HG03354 (cell line): ENCODE measurements around the gene TMEM108.

Experiments
- ATAC-seq: cut with Tn5 transposase; IDR thresholded peaks from one replicate; pipeline ENCODE4 v1.9.1; 2021; ENCODE audit warnings: mild to moderate bottlenecking; ENCODE audit not compliant: unreplicated experiment, poor library complexity, severe bottlenecking

TMEM108 gene

GRCh38 chr3:133208184-133208583 is 170.0 kb downstream of the TMEM108 start:
- ATAC-seq: no peak

- ATAC-seq: no peak
Observed at GRCh38 chr3:133209871-133210550, 171.8 kb downstream of the TMEM108 start.

GRCh38 chr3:133210656-133211055 is 172.5 kb downstream of the TMEM108 start:
- no peak for ATAC-seq

GRCh38 chr3:133211449-133211848 is 173.3 kb downstream of the TMEM108 start:
- peak; percentile 97 for ATAC-seq

GRCh38 chr3:133211856-133212255 is 173.7 kb downstream of the TMEM108 start:
- no peak for ATAC-seq

- no peak for ATAC-seq
Observed at GRCh38 chr3:133213937-133214336, 175.7 kb downstream of the TMEM108 start.

GRCh38 chr3:133227813-133228212 is 189.6 kb downstream of the TMEM108 start:
- ATAC-seq: no peak

GRCh38 chr3:133230195-133230594 is 192.0 kb downstream of the TMEM108 start:
- no peak for ATAC-seq

- no peak for ATAC-seq
Observed at GRCh38 chr3:133236901-133237300, 198.7 kb downstream of the TMEM108 start.

- no peak for ATAC-seq
Observed at GRCh38 chr3:133237380-133237779, 199.2 kb downstream of the TMEM108 start.

- ATAC-seq: no peak
Observed at GRCh38 chr3:133238015-133238414, 199.8 kb downstream of the TMEM108 start.

- ATAC-seq: no peak
Observed at GRCh38 chr3:133246119-133246518, 207.9 kb downstream of the TMEM108 start.

GRCh38 chr3:133246773-133247172 is 208.6 kb downstream of the TMEM108 start:
- ATAC-seq: no peak

GRCh38 chr3:133248389-133248788 is 210.2 kb downstream of the TMEM108 start:
- no peak for ATAC-seq

- no peak for ATAC-seq
Observed at GRCh38 chr3:133249490-133249889, 211.3 kb downstream of the TMEM108 start.

- ATAC-seq: no peak
Observed at GRCh38 chr3:133254151-133254550, 216.0 kb downstream of the TMEM108 start.

- no peak for ATAC-seq
Observed at GRCh38 chr3:133254716-133255115, 216.5 kb downstream of the TMEM108 start.

- peak; percentile 70 for ATAC-seq
Observed at GRCh38 chr3:133256787-133257483, 218.7 kb downstream of the TMEM108 start.

- ATAC-seq: no peak
Observed at GRCh38 chr3:133258358-133258757, 220.2 kb downstream of the TMEM108 start.

- ATAC-seq: no peak
Observed at GRCh38 chr3:133259767-133260166, 221.6 kb downstream of the TMEM108 start.

- ATAC-seq: no peak
Observed at GRCh38 chr3:133262333-133262732, 224.1 kb downstream of the TMEM108 start.
